SK-N-SH (cell line): ENCODE measurements around the gene ZBTB37.

Experiments
- EZH2phosphoT487 ChIP-seq: fragments of 200-600 bp; sonication (generic); IDR thresholded peaks from 2 replicates; pipeline ENCODE4 v1.6.1; 2017; ENCODE audit warnings: low read depth, mixed run types, mild to moderate bottlenecking, antibody characterized with exemption, moderate library complexity, borderline replicate concordance
- JUND ChIP-seq: IDR thresholded peaks from 2 replicates; pipeline ENCODE4 v1.4.0; 2012
- MEF2A ChIP-seq: IDR thresholded peaks from 2 replicates; pipeline ENCODE4 v1.4.0; 2012; ENCODE audit warnings: low read depth, borderline replicate concordance
- NRF1 ChIP-seq: IDR thresholded peaks from 2 replicates; pipeline ENCODE4 v1.6.1; 2012; ENCODE audit warnings: low read depth, mild to moderate bottlenecking, low read length
- POLR2AphosphoS5 ChIP-seq: IDR thresholded peaks from 2 replicates; pipeline ENCODE4 v1.6.1; 2012; ENCODE audit warnings: low read depth, low read length
- RAD21 ChIP-seq: IDR thresholded peaks from 2 replicates; pipeline ENCODE4 v1.6.1; 2012; ENCODE audit warnings: mild to moderate bottlenecking, low read length
- RCOR1 ChIP-seq: fragments of 150-350 bp; IDR thresholded peaks from 2 replicates; pipeline ENCODE4 v1.6.1; 2017; ENCODE audit warnings: antibody characterized with exemption, low read length
- RFX5 ChIP-seq: IDR thresholded peaks from 2 replicates; pipeline ENCODE4 v1.6.1; 2012; ENCODE audit warnings: mild to moderate bottlenecking, improper control_type of control experiment, low read length
- TF ChIP-seq, protein P1 (sequence below): fragments of 200-600 bp; sonication (generic); IDR thresholded peaks from 2 replicates; pipeline ENCODE4 v1.6.1; 2017; ENCODE audit warnings: antibody characterized with exemption, mild to moderate bottlenecking, moderate library complexity
- TF ChIP-seq, protein P2 (sequence below): fragments of 150-350 bp; IDR thresholded peaks from 2 replicates; pipeline ENCODE4 v1.6.1; 2017; ENCODE audit warnings: antibody characterized with exemption, low read length, low read depth, borderline replicate concordance
- TF ChIP-seq, protein P3 (sequence below): IDR thresholded peaks from 2 replicates; pipeline ENCODE4; 2012
- TF ChIP-seq, protein P4 (sequence below): IDR thresholded peaks from 2 replicates; pipeline ENCODE4 v1.4.0; 2012; ENCODE audit warnings: low read depth, borderline replicate concordance

DNA sequence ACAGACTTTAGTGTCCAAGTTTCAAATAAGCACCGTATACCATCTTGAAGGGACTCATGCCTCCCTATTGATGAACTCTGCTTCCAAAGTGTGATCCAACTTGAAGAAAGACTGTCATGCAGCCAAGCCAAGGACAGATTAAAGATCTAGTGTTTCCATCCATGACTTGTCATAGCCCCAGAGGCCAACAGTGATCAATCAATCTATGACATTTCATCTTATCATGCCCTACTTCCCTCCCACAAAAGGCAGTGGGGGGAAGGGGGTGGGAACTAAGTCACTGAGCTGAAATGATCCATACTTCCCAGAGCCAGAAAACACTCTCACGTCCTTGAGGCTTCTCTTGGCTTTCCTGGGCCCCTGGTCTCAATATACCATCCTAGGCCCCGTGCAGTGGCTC is 44.9 kb downstream of the ZBTB37 start:
- TF ChIP-seq RFX5 = no peak
- TF ChIP-seq, protein P1, sequence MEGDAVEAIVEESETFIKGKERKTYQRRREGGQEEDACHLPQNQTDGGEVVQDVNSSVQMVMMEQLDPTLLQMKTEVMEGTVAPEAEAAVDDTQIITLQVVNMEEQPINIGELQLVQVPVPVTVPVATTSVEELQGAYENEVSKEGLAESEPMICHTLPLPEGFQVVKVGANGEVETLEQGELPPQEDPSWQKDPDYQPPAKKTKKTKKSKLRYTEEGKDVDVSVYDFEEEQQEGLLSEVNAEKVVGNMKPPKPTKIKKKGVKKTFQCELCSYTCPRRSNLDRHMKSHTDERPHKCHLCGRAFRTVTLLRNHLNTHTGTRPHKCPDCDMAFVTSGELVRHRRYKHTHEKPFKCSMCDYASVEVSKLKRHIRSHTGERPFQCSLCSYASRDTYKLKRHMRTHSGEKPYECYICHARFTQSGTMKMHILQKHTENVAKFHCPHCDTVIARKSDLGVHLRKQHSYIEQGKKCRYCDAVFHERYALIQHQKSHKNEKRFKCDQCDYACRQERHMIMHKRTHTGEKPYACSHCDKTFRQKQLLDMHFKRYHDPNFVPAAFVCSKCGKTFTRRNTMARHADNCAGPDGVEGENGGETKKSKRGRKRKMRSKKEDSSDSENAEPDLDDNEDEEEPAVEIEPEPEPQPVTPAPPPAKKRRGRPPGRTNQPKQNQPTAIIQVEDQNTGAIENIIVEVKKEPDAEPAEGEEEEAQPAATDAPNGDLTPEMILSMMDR = no peak
- TF ChIP-seq POLR2AphosphoS5 = no peak
- no peak for TF ChIP-seq NRF1
- TF ChIP-seq, protein P2, sequence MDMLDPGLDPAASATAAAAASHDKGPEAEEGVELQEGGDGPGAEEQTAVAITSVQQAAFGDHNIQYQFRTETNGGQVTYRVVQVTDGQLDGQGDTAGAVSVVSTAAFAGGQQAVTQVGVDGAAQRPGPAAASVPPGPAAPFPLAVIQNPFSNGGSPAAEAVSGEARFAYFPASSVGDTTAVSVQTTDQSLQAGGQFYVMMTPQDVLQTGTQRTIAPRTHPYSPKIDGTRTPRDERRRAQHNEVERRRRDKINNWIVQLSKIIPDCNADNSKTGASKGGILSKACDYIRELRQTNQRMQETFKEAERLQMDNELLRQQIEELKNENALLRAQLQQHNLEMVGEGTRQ = no peak
- TF ChIP-seq, protein P3, sequence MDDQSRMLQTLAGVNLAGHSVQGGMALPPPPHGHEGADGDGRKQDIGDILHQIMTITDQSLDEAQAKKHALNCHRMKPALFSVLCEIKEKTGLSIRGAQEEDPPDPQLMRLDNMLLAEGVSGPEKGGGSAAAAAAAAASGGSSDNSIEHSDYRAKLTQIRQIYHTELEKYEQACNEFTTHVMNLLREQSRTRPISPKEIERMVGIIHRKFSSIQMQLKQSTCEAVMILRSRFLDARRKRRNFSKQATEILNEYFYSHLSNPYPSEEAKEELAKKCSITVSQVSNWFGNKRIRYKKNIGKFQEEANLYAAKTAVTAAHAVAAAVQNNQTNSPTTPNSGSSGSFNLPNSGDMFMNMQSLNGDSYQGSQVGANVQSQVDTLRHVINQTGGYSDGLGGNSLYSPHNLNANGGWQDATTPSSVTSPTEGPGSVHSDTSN = no peak
- TF ChIP-seq JUND = no peak
- no peak for TF ChIP-seq RAD21
- no peak for TF ChIP-seq MEF2A
- TF ChIP-seq, protein P4, sequence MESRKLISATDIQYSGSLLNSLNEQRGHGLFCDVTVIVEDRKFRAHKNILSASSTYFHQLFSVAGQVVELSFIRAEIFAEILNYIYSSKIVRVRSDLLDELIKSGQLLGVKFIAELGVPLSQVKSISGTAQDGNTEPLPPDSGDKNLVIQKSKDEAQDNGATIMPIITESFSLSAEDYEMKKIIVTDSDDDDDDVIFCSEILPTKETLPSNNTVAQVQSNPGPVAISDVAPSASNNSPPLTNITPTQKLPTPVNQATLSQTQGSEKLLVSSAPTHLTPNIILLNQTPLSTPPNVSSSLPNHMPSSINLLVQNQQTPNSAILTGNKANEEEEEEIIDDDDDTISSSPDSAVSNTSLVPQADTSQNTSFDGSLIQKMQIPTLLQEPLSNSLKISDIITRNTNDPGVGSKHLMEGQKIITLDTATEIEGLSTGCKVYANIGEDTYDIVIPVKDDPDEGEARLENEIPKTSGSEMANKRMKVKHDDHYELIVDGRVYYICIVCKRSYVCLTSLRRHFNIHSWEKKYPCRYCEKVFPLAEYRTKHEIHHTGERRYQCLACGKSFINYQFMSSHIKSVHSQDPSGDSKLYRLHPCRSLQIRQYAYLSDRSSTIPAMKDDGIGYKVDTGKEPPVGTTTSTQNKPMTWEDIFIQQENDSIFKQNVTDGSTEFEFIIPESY = no peak
- TF ChIP-seq RCOR1 = no peak
- TF ChIP-seq EZH2phosphoT487 = no peak
